Transverse colon (tissue), 4 donors: ENCODE results near the gene CABLES2.

ENCODE experiments used
- EP300 ChIP-seq: sonication (generic); formaldehyde crosslinking; IDR thresholded peaks from one replicate; pipeline ENCODE4 v1.6.1; 2017; ENCODE audit warnings: antibody characterized with exemption, low read depth
- POLR2AphosphoS5 ChIP-seq, 3 donors: sonication (generic); formaldehyde crosslinking; IDR thresholded peaks; one replicate each; pipeline ENCODE4 v1.6.1; 2016; ENCODE audit warnings: antibody characterized with exemption in 3 of 3
- TF ChIP-seq, protein P1 (sequence below), 5 experiments: fragments of 200-600 bp in 3 of 5; fragments of 450-650 bp in 2 of 5; sonication (generic) in 3 of 5; IDR thresholded peaks; 1 replicate in 2 of 5; 2 replicates in 3 of 5; pipeline ENCODE4 v1.5.1; 2016 to 2017; ENCODE audit warnings: antibody characterized with exemption in 5 of 5, inconsistent platforms in 3 of 5, mild to moderate bottlenecking in 2 of 5, moderate library complexity in 1 of 5

DNA sequence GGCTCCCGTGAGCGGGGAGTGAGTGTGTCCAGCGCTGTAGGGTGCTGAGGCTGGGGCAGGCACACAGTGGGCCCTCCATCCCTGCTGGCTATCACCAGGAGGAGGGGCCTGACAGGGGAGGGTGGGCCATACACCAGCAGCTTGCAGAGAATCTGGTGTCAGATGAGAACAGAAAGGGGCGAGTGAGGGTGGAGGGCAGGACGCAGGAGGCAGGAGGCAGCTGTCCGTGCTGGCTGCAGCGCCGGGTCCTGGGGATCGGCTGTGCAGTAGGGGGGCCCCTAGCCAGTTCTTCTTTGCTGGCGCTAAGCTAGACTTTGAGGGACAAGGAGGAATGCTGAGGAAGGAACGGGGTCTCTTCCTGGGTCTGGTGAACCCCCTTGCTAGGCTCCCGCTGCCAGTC lies 1.6 kb upstream of the CABLES2 start:
- TF ChIP-seq, protein P1, sequence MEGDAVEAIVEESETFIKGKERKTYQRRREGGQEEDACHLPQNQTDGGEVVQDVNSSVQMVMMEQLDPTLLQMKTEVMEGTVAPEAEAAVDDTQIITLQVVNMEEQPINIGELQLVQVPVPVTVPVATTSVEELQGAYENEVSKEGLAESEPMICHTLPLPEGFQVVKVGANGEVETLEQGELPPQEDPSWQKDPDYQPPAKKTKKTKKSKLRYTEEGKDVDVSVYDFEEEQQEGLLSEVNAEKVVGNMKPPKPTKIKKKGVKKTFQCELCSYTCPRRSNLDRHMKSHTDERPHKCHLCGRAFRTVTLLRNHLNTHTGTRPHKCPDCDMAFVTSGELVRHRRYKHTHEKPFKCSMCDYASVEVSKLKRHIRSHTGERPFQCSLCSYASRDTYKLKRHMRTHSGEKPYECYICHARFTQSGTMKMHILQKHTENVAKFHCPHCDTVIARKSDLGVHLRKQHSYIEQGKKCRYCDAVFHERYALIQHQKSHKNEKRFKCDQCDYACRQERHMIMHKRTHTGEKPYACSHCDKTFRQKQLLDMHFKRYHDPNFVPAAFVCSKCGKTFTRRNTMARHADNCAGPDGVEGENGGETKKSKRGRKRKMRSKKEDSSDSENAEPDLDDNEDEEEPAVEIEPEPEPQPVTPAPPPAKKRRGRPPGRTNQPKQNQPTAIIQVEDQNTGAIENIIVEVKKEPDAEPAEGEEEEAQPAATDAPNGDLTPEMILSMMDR (IDR thresholded peaks at IDR 0.05), result no peak
- no peak for TF ChIP-seq EP300
- TF ChIP-seq POLR2AphosphoS5 (IDR thresholded peaks at IDR 0.05), result no peak
